ENCODE measurements around the gene NDEL1. TPM values are rescaled to one million over a fixed set of nuclear protein-coding genes. Genes with fewer than 3 reads are reported as not detected.

Gene NDEL1
- total and polyA plus RNA-seq, 9 of the 15 experiments (the other 6 are each of a cell fraction or from before 2014, with no cell fraction given): 0.86 to 30.5 (median 22.7) TPM

- no peak for TF ChIP-seq CREB3 (tag; conservative IDR thresholded peaks at IDR 0.05; ENCODE audit: low read depth)
- TF ChIP-seq NFRKB (IDR thresholded peaks at IDR 0.05; ENCODE audit: low read depth): no peak
- no peak for TF ChIP-seq GTF2F1 (IDR thresholded peaks at IDR 0.05; ENCODE audit: low read depth, low read length)
- no peak for TF ChIP-seq ZNF398 (CRISPR knock-in tag; IDR thresholded peaks at IDR 0.05)
- TF ChIP-seq CHD1 (IDR thresholded peaks at IDR 0.05; ENCODE audit: low read length): peak; percentile 76
- TF ChIP-seq ZNF512 (tag; IDR thresholded peaks at IDR 0.05): no peak
- TF ChIP-seq ASH1L (IDR thresholded peaks at IDR 0.05; ENCODE audit: borderline replicate concordance, low read depth, partially characterized antibody): no peak
- no peak for TF ChIP-seq ZNF133 (CRISPR knock-in tag; IDR thresholded peaks at IDR 0.05)
- no peak for TF ChIP-seq ZFPM2 (CRISPR knock-in tag; IDR thresholded peaks at IDR 0.05)
- TF ChIP-seq SAP30 (IDR thresholded peaks at IDR 0.05; ENCODE audit: borderline replicate concordance, insufficient read depth, low read depth, low read length, poor library complexity, severe bottlenecking): peak; percentile 79
- TF ChIP-seq PHB (CRISPR knock-in tag; IDR thresholded peaks at IDR 0.05): no peak
- no peak for TF ChIP-seq NFYB (IDR thresholded peaks at IDR 0.05; ENCODE audit: extremely low read depth, insufficient read length)
- TF ChIP-seq UBTF (IDR thresholded peaks at IDR 0.05; ENCODE audit: borderline replicate concordance in 1 of 2, low read depth in 2 of 2, low read length in 2 of 2): 0 out of 4 replicates have a peak, but pooled peaks of 1 of the 2 experiments have one; percentile 43
- TF ChIP-seq ZEB2 (IDR thresholded peaks at IDR 0.05): peak; percentile 96
- TF ChIP-seq TFAM (CRISPR knock-in tag; conservative IDR thresholded peaks at IDR 0.05): no peak
- no peak for TF ChIP-seq ZSCAN29 (IDR thresholded peaks at IDR 0.05)
- TF ChIP-seq ILK (tag; IDR thresholded peaks at IDR 0.05; ENCODE audit: borderline replicate concordance, low read depth): no peak
- TF ChIP-seq PATZ1 (CRISPR knock-in tag; IDR thresholded peaks at IDR 0.05; ENCODE audit: borderline replicate concordance): no peak
- no peak for TF ChIP-seq JUNB (CRISPR knock-in tag; conservative IDR thresholded peaks at IDR 0.05)
Observed at GRCh38 chr17:8436169-8436843, 622 bp downstream of the NDEL1 start (continued).

All from K562 (cell line).